Measurements from ENCODE around the gene FBXW8.

The FBXW8 gene

DNA sequence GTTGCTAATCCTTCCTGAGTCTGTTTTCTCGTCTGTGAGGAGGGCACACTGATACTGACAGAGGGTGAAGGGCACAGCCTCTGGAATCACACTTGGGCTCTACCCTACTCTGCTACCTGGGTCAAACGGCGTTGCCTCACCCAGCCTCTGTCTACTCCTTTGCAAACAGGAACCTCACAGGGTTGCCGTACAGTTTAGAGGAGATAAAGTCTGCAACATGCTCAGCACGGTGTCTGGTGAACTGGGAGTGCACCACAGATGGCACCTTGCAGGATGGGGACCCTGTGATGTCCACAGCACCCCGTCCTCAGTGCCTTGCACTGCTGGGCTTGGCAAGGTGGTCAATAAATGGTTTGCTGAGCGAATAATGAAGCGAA is 150.2 kb downstream of the FBXW8 start:
- no peak for DNase-seq

DNA sequence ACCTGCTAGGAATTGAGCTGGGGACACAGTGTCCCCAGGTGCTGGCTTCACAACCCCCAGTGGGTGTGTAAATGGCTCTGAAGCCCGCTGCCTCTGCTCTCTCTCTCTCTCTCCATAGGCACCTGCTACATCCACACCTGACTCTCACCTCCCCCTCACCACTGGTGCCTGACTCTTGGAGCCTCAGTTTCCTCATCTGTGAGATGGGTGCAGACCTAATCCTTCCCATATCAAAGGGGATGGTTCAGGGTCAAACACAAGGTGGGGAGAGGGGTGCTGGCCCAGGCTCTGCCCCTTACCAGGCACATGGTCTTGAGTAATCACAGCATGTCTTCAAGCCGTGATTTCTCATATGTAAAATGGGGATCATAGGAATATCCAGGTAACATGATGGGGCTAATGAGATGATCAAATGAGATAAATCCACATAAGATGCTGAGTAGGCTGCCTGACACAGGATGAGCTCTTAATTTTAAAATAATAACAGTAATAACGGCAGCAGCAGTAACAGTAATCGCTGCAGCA is 150.9 kb downstream of the FBXW8 start:
- no peak for DNase-seq

DNA sequence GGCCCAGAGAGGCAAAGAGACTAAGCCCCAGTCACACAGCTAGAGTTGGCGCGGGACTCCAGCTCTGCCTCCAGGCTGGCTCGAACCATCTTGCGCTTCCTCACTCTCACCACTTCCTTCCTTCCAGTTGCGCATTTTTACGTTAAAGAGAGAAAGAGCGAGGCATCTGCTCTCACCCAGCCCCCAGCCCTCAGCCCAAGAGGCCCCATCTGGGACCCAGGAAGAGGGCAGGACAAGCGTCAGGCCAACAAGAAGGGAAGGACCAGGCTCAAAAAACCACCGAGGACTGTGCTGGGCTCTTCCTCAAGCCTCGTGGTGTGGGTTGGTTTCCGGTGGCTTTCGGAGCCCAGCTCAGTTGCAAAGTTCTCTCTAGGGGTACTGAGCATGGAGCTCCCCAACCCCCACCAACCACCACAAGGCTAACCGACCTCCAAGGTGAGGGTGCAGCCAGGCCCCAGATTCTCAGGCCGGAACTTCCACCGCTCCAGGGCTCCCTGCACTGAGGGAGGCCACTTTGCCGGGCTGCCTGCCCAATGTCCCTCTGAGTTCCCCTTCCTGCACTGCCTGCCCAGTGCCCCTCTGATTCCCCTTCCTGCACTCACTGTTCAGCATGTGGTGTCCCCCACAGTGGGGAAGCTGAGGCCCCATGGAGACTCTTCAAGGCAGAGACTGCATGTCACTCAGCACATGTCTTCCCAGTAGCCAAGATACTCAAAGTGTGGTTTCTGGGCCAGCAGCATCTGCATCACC is 152.6 kb downstream of the FBXW8 start:
- peak; percentile 14 for DNase-seq

DNA sequence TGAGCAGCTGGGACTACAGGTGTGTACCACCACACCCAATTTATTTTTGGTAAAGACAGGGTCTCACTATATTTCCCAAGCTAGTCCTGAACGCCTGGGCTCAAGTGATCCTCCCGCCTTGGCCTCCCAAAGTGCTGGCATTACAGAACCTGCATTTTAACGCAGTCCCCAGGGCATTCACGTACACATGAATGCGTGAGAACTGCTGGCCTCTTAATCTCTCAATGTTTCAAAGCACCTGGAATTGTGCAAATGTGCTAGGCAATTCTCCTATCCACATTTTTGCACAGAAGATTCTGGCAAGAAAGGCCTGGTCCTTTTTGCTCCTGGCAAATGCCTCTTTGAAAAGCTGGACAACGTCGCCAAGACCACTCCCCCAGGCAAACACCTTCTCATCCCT is 153.3 kb downstream of the FBXW8 start:
- no peak for DNase-seq

DNA sequence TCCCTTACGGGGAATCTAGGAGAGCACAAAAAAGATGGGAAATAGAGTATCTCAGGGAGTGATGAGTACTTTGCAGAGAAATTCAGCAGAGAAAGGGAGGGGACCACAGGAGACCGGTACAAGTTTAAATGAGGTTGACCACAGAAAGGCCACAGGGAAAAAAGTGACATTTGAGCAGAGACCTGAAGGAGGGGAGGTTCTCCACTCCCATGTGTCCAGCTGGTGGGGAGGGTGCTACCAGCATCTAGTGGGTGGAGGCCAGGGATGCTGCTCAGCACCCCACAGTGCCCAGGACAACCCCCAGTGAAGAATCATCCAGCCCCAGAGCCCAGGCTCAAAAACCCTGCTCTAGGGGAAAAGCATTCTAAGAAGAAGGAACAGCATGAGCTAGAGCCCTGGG is 153.8 kb downstream of the FBXW8 start:
- no peak for DNase-seq

DNA sequence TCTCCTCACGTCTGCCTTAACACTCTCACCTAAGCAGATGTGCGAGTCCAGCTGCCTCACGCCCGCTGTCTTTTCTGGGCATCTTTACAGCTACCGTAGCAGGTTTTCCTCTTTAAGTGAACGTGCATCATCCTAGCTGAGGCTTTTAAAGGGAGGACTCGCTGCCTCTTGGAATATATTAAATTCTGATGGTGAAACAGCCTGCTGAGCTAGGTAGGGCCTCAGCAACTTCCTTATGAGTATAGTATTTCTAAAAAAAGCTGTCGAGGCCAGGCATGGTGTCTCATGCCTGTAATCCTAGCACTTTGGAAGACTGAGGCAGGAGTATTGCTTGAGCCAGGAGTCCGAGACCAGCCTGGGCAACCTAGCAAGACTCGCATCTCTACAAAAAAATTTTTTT is 156.3 kb downstream of the FBXW8 start:
- DNase-seq, result no peak

DNA sequence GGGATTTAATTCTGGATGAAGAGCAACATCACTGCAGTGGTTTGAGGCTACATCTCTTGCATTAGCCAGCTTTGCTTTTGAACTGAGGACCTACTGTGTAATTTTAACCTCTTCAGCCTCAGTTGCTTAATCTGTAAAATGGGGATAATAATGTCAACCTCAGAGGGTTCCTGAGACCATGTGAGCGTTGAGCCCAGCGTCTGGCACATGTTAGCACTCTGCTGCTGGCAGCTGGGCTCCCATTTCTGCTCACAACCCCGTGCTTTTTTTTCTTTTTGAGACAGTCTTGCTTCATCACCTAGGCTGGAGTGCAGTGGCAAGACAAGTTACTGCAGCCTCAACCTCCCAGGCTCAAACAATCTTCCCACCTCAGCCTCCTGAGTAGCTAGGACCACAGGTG is 156.9 kb downstream of the FBXW8 start:
- no peak for DNase-seq

DNA sequence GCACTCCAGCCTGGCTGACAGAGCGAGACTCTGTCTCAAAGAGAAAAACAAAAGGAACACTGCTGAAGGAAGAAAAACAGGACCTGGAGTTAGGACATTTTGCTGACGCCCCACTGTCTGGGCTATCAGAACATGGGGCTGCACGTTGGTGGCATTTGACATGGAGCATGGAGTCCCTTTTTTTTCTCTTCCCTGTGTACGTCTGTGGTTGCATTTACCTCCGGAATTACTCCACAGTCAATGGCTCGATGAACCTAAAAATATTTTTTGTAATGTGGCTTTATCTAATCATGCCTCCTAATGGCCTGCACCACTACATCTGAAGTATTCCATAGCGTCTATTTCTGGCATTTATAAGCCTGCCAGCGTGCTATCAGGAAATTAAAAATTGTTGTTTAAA is 157.7 kb downstream of the FBXW8 start:
- DNase-seq, result no peak

DNA sequence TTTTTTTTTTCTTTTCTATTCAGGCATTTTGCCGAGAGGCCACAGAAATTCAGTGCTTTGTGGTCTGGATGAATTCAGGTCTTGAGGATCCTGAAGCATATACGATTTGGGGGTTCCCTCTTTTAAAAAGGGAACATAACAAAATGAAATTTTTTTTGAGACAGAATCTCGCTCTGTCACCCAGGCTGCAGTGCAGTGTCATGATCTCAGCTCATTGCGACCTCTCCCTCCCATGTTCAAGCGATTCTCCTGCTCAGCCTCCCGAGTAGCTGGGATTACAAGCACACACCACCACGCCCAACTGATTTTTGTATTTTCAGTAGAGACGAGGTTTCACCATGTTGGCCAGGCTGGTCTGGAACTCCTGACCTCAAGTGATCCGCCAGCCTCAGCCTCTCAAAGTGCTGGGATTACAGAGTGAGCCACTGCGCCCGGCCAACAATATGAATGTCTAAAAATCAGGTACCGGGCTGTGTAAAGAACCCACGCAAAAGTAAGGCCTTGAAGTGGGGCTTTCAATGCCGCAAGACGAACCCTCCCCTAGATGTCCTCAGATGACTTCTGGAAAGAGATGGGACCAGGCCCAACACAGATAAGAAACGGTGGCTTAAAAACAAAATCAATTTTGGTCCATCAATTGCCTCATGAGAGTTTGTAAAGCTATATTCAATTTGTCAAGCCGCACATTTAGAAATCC is 158.5 kb downstream of the FBXW8 start:
- no peak for DNase-seq

DNA sequence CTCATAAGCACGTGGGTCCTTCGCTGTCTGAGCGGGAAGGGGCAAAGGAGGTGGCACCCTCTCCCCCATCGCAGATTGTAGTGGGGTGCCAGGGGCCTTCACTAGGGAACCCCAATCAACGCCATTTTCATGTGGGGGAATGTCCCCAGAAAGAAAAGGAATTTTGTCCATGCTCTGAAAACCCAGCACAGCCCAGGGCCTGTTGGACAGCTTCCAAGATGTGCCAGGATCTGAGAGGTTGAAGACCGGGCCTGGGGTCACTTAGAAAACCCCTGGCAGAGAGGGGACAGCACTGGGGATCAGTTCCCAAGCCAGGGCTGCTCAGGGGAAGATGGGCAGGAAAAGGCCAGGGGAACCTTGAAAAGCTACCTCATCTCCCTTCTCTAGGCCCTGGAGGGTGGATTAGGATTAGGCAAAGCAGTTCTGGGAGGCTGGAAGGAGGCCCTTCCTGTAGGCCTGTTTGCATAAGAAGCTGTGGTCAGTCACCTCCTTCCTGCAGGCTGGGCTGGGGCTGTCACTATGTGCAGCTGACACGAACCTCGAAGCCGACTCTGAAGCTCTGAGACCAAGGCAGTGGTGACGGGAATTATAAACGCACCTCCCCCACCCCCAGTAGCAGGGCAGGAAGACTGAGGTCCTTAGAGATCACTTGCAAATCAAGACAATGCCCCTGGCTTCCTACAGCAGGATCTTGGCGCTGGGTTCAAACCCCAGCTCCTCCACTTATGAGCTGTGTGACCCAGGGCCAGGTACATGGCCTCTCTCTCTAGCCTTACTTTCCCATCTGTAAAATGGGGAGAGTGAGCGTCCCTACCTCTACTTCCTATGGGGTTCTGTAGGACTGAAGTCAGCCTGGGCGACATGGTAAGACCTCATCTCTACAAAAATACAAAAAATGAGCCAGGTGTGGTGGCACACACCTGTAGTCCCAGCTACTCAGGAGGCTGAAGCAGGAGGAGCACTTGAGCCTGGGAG is 159.5 kb downstream of the FBXW8 start:
- no peak for DNase-seq

DNA sequence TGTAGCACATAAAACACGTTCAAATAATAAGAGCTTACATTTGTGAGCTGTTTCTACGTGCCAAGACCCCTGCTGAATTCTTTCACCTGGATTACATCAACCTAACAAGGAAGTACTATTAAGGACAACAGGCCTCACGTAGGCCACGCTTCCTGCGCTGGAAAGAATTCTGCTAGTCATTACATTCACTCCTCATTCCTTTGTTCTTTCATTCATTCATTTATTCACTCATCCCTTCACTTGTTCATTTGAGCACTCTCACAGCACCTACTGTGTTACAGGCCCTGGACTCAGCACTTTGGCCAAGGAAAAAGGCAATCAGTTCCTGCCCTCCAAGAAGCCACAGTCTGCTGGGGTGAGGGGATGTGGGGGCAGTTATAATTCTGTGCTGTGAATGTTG is 160.3 kb downstream of the FBXW8 start:
- DNase-seq, result no peak

DNA sequence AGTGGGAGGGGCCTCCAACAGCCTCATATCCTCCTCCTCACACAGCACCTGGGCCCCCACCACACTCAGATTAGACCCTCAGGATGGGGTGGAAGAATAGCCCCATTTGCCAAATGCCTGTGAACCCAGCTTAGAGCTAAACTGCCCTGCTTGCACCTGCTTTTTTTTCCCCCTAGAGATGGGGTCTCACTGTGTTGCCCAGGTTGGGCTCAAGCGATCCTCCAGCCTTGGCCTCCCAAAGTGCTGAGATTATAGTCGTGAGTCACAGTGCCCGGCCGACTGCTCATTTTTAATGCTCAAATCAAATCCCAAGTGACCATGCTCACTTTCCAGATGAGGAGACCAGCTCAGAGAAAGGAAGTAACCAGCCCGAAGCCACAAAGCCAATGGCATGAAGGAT is 161.4 kb downstream of the FBXW8 start:
- DNase-seq, result no peak

DNA sequence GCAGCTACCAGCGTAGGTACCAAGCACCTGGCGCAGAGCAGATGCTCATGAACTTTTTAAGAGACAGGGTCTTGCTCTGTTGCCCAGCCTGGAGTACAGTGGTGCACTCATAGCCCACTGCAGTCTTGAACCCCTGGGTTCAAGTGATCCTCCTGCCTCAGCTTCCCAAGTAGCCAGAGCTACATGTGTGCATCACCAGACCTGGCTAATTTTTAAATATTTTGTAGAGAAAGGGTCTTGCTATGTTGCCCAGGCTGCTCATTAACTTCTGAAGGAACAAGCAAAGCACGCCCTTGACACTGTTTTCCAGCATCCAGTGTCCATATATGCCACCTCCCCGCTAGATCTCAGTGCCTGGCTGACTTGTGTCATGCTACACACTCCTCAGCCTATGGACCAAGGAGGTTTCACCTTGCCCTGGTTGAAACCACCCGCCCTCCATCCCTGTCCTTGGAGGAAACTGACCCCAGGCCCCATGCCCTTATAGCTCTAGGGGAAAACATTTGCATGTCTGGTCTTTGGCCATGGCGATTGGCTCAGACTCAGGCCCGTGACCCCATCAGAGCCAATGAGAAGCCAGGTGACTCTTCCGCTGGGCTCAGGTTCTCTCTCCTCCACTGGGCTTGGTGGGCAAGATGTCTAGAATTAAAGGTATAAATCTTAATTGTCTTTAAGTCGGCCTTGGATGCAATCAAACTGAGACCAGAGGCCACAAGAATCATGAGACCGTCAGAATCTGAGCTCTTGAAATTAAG is 162.2 kb downstream of the FBXW8 start:
- no peak for DNase-seq

DNA sequence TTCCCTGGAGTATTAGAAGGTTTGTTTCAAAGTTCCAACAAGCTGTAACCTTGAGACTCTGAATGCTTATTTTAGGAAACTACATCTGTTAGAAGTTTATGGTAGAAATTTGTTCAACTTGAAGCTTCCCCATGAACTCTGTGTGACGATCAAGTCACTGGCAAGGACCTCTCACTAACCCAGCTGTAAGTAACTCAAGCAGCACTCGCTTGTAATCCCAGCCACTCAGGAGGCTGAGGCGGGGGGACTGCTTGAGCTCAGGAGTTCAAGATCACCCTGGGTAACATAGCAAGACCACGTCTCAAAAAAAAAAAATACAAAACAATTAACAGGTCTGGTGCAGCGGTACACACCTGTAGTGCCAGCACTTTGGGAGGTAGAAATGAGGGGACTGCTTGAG is 162.9 kb downstream of the FBXW8 start:
- DNase-seq, result no peak

DNA sequence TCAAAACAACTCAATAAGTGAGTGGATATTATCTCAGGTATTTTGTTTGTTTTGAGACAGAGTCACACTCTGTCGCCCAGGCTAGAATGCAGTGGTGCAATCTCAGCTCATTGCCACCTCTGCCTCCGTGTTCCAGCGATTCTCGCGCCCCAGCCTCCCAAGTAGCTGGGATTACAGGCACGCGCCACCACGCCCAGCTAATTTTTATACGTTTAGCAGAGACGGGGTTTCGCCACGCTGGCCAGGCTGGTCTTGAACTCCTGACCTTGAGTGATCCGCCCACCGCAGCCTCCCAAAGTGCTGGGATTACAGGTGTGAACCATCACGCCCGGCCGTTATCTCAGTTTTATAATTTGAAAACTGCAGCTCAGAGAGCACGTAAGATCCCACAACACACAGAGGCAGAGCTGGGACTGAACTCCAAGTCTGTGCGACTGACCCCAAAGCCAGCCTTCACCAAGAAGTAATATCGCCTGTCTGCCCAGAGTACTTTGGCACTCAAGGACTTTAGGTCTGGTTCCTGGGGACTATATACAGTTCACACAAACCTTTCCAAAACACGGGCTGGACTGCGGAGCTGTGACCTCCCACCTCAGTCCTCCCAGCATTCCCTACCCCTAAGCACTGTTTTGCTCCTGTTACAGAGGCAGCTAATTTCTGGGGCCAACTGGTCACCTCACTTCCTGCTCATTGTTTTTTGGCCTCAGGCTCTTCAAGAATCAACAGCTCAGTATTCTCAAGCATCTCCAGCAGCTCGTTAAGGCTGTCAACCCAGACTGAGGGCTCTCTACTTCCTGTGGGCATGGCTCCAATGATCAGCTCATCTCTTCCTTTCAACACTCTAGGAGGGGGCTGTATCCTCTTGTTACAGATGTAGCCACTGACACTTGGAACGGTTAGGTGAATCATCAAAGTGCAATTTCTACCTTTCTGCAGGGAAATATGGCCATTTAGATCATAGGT is 165.9 kb downstream of the FBXW8 start:
- no peak for DNase-seq

DNA sequence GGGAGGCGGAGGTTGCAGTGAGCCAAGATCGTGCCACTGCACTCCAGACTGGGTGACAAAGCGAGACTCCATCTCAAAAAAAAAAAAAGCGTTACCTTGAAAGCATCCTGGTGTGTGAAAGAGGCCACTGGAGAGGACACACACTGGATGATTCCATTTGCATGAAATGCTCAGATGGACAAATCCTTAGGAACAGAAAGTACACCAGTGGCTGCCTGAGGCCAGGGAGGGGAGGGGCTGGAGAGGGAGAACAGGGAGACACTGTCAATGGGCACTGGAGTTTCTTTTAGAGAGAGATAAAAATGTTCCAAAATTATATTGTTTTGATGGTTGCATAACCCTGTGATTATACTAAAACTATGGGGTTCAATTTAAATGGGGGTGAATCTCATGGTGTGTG is 168.7 kb downstream of the FBXW8 start:
- DNase-seq, result no peak

DNA sequence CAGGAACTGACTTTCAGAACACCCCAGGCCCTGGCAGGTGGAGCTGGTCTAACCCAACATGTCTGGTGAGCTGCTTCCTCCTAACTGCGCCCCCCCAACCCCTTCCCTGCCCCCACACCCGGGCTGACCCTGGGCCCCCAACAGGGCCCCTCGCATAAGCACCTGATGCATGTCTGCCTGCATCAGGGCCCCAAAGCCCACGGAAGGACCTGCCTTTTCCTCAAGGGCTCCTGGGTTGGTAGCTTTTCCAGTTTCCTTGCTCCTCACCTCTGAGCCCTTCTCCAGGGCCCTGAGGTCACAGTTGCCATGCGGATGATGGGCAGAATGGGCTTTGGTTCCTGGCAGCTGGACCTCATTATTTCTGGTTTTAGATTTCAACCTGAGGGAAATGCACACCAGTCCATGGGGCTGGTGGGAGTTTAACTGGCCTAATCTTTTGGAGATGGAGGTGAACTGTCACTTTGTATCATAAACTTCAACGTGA is 170.0 kb downstream of the FBXW8 start:
- DNase-seq, result no peak

Data from activated naive CD4-positive, alpha-beta T cell treated with Interleukin-2 at 50 U/mL for 16 hours (primary cell).